ENCODE data around the gene CARMIL3.

CARMIL3 gene

DNA sequence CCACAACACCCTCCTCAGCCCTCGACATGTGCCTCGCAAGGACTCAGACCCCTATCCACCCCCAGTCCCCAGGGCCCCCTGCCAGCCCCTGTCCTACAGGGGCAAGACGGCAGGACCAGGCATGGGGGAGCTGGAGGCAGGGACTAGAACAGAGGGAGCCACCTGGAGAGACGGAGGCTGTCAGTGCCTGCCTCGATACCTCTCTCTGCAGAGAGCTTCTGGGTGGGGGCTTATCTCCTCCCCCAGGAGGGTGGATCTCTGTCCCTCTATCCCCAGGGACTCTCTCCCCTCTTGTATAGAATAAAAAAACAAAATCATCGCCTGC is 17.6 kb downstream of the CARMIL3 start:
- H3K27ac ChIP-seq = no peak overlapping the region
- TF ChIP-seq CTCF (conservative IDR thresholded peaks at IDR 0.05) = no peak

DNA sequence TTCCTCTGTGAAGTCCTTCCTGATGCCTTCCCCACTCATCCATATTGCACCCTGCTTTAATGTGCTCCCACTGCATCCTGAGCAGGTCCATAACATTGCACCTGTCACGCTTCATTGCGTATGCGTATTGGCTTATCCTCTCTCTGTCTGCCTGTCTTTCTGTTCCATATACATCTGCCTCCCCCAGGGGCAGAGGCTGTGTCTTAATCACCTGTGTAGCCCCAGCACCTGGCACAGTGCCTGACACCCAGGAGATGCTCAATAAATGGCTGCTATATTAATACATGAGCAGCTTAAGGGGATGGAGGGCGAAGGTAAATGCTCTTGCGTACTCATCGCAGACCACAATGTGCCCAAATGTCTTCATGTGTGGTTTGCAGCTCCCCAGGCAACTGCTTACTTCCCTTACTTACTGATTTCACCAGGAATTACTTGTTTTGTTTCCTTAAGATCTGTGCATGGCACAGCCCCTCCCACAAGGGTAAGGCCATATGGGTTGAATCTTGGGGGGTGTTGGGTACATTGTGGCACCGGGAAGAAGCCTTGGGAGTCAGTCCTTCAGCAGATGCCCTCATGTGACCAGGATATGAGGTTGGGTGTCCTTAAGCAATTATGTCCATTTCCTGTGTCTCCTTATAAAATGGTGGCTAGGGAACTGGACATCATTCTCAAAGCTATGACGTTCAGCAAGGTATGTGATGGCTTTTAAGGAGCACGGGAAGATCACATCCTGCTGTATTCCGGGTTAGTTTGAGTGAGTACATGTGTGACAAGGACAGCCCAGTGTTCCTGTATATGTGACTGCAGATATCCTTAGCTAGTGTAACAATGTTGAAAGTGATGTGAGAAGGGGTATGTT is 18.7 kb downstream of the CARMIL3 start:
- H3K27ac ChIP-seq = no peak overlapping the region
- no peak for TF ChIP-seq CTCF (conservative IDR thresholded peaks at IDR 0.05)

DNA sequence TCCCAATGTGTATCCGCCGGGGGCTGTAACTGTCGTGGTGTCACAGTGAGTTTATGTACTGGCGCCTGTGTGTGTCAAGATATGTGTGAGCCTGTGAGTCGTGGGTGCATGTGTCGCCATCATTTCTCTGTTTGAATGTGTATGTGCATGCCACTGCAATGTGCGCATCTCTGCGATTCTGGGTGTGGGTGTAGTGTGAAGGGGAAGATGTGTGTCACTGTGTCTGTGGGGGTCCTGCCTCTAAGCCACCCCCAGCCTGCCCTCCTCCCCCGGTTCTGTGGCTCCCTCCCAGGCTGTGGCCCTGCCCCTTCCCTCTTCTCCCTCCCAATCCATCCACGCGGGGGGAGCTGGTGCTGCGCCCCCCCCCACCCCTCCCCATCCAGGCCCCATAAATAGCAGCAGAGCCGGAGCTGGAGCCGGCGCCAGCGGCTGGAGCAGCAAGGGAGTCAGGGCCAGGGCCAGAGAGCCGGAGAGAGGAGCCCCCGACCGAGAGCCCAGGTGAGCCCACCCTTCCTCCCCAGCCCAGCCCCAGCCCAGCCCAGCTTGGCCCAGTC is 19.4 kb downstream of the CARMIL3 start, which contains the start of gene CPNE6:
Gene CPNE6 (plus strand): TSS at position 419 of the 554 bp plus-strand sequence. CDS start 1,375 bp downstream, outside the sequence.
- TF ChIP-seq CTCF (conservative IDR thresholded peaks at IDR 0.05) = no peak
- H3K27ac ChIP-seq = no peak within 1 kb of the TSS

DNA sequence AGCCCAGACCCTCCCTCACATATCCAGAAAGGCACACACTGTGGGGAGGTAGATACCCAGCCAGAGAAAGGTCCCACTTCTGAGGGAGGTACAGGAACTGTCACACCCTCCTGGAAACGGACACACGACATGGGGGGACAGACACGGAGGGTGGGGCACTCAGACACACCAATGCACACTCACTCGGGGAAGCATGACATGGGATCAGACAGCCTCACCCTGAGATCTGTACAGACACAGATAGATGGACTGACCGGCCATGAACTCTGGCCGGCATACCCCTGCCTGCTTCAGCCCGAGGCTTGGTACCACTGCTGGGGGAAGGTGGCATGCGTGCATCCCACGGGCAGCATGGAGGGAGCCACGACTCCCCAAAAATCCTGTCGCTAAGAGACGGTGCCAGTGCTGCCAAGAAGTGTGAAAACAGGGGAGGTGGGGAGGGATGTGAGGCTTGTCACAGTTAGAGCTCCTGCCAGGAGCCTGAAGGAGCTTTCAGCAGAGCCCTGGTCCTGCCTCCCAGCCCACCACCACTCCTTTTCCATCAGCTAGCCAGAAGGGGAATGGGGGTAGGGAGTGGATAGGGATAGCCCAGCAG is 20.1 kb downstream of the CARMIL3 start:
- TF ChIP-seq CTCF (conservative IDR thresholded peaks at IDR 0.05) = no peak
- H3K27ac ChIP-seq = no peak overlapping the region

DNA sequence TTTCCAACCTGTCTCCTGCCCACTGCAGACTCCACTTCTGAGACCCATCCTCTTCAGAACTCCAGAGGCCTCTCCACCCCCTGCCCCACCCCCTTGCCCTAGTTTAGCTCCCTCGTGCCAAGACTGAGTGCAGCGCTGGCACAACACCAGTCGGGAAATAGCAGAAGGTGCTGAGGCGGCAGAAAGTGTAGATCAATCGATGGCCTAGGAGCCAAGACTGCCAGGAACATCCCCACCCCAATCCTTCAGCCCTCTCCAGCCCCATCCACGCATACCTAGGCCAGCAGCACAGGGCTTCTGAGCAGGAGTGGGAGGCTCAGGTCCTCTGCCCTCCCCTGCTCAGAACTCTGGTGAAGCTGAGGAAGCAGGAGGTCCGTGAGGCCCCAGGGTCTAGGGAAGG is 20.6 kb downstream of the CARMIL3 start:
- H3K27ac ChIP-seq = no peak overlapping the region
- TF ChIP-seq CTCF (conservative IDR thresholded peaks at IDR 0.05) = no peak

DNA sequence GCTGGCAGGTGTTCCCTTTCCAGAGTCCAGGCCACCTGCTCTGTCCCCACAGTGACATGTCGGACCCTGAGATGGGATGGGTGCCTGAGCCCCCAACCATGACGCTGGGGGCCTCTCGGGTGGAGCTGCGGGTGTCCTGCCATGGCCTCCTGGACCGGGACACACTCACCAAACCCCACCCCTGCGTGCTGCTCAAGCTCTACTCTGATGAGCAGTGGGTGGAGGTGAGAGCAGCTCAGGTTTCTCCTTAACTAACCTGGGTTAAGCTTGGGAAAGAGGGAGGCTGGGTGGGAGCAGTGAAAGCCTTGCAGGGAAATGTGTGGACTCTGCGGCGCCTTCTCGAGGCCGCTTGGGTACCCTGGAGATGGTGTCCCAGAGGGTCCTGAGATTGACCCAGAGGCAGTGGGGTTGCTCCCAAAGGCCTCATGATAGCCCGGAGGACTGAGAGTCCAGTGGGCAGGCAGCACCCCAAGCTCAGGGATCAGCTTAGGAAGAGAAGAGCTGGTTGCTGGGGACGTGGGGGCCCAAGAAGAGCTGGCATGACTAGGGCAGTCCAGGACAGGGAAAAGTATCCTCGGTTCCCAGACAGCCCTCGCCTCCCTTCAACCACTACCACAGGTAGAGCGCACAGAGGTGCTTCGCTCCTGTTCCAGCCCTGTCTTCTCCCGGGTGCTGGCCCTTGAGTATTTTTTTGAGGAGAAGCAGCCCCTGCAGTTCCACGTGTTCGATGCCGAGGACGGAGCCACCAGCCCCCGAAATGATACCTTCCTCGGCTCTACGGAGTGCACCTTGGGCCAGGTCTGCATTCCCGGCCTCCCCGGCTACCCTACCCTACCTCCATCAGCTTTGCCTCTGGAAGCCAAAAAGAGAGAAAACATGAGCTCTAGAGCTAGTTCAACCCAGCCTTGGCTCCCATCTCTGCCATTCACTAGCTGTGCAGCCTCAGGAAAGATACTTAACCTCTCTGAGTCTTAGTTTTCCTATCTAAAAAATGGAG is 21.4 kb downstream of the CARMIL3 start:
- TF ChIP-seq CTCF (conservative IDR thresholded peaks at IDR 0.05) = no peak
- H3K27ac ChIP-seq = no peak overlapping the region

Data from VCaP (cell line).